ENCODE data around the gene ITPA. TPM values are rescaled to one million over a fixed set of nuclear protein-coding genes. Genes with fewer than 3 reads are reported as not detected.

The ITPA gene
- total RNA-seq, 1 experiment from 2014 or later: 77.3 TPM

GRCh38 chr20:3222635-3223600, 13.6 kb downstream of the ITPA start:
- Histone ChIP-seq H2AFZ (ENCODE audit: low read depth, low read length, poor library complexity, severe bottlenecking) (no peak overlapping the region), H4K20me1 (ENCODE audit: insufficient read depth) (no peaks in the 10 kb centered on the region), H3K4me3 (replicated peaks in 1 of 2; ENCODE audit: low read depth in 1 of 2, low read length in 2 of 2) (no peak overlapping the region), H3K4me1 (ENCODE audit: control insufficient read depth in 1 of 2, insufficient read depth in 2 of 2, low read length in 2 of 2) (peaks cover 6 to 9% of the 10 kb centered on the region in 2 experiments; a peak in 3 of 4 replicates), H3K79me2 (ENCODE audit: insufficient read depth, low read length) (no peaks in the 10 kb centered on the region), H3K4me2 (ENCODE audit: low read length) (no peak overlapping the region), H3K9me3 (ENCODE audit: control insufficient read depth in 1 of 2, insufficient read depth in 1 of 2, low read depth in 1 of 2, low read length in 2 of 2) (no peaks in the 10 kb centered on the region), H3K27me3 (ENCODE audit: insufficient read depth, low read length) (no peaks in the 10 kb centered on the region), H3K9ac (ENCODE audit: low read length) (no peak overlapping the region), H3K9me2 (ENCODE audit: insufficient read depth) (no peaks in the 10 kb centered on the region), H3K27ac (ENCODE audit: low read depth, low read length) (no peak overlapping the region), H3K36me3 (ENCODE audit: control insufficient read depth in 1 of 2, insufficient read depth in 2 of 2, low read length in 2 of 2) (peaks cover 11 to 16% of the 10 kb centered on the region in 2 experiments; a peak in 3 of 4 replicates)
- intact Hi-C loops (cut with micrococcal nuclease): no loop called here
- ATAC-seq (no peak), DNase-seq (ENCODE audit: low read depth, low spot score) (no peak)
- no TSS peak for BruUV-seq (replicated peaks)
- ChIA-PET CTCF (interaction anchor here (0.7 kb wide), 1 partner anchor 701 kb away, joined by 4 read pairs; no protein-coding TSS in a partner anchor), POLR2A (no interaction called here), RAD21 (ENCODE audit: low non-redundant PET in 1 of 2, low total read pairs in 2 of 2, uncharacterized antibody in 2 of 2, unreplicated experiment in 2 of 2) (no interaction called here)
- TF ChIP-seq TCF7L2 (IDR thresholded peaks at IDR 0.05; ENCODE audit: borderline replicate concordance, extremely low read depth, insufficient read depth, insufficient read length) (no peak), ZBTB33 (IDR thresholded peaks at IDR 0.05; ENCODE audit: extremely low read depth, insufficient replicate concordance, low read length) (no peak), ZFX (IDR thresholded peaks at IDR 0.05) (no peak), REST (IDR thresholded peaks at IDR 0.05; ENCODE audit: low read depth) (no peak), ATF3 (IDR thresholded peaks at IDR 0.05) (no peak), FOSL1 (IDR thresholded peaks at IDR 0.05; ENCODE audit: low read depth) (no peak), RAD21 (IDR thresholded peaks at IDR 0.05; ENCODE audit: low read depth) (no peak)

All from HCT116 (cell line).